HG03025 (cell line): Measurements from ENCODE around the gene PSME1.
"Not testable (repeated sequence)": the region's sequence is repeated elsewhere in the genome, so short reads cannot be mapped to it uniquely, and the experiment has no call there.

ENCODE experiments used
- ATAC-seq: cut with Tn5 transposase; IDR thresholded peaks from one replicate; pipeline ENCODE4 v1.9.1; 2021; ENCODE audit warnings: mild to moderate bottlenecking, moderate library complexity; ENCODE audit not compliant: unreplicated experiment, low FRiP score

The PSME1 gene

GRCh38 chr14:24102357-24103048 lies 33.5 kb upstream of the PSME1 start:
- ATAC-seq, result no peak

DNA sequence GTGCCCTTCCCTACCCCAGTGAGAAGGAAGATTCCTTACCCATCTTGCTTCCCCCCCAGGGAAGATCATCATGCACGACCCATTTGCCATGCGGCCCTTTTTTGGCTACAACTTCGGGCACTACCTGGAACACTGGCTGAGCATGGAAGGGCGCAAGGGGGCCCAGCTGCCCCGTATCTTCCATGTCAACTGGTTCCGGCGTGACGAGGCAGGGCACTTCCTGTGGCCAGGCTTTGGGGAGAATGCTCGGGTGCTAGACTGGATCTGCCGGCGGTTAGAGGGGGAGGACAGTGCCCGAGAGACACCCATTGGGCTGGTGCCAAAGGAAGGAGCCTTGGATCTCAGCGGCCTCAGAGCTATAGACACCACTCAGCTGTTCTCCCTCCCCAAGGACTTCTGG lies 32.5 kb upstream of the PSME1 start:
- ATAC-seq, result no peak

- not testable (repeated sequence) for ATAC-seq
Measured at GRCh38 chr14:24105609-24106239, 30.3 kb upstream of the PSME1 start.

DNA sequence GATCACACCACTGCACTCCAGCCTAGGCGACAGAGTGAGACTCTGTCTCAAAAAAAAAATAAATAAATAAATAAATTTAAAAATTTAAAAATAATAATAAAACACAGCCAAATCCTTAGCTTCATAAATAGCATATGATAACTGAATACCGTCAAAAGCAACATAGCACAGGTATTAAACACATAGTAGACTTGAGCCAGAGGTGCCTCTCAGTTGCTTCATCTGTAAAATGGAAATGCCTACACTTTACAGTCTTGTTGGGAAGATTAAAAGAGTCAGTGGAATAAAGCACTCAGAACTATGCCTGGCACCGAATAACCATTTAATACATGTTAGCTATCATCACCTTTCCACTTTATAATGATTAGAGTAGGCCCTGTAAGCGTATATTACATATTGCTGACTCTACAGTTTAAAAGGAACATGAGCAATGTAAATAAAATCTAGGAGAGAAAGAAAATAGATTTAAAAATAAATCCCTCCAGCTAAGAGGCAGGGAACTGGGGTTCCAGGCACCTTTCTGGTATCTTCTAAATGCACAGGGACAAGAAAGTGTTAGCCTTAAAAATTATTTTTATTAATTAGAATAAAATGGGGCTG lies 29.2 kb upstream of the PSME1 start:
- ATAC-seq, result no peak

GRCh38 chr14:24108336-24108874 lies 27.6 kb upstream of the PSME1 start:
- ATAC-seq, result no peak

- no peak for ATAC-seq
Measured at GRCh38 chr14:24110060-24110459, 25.9 kb upstream of the PSME1 start.

DNA sequence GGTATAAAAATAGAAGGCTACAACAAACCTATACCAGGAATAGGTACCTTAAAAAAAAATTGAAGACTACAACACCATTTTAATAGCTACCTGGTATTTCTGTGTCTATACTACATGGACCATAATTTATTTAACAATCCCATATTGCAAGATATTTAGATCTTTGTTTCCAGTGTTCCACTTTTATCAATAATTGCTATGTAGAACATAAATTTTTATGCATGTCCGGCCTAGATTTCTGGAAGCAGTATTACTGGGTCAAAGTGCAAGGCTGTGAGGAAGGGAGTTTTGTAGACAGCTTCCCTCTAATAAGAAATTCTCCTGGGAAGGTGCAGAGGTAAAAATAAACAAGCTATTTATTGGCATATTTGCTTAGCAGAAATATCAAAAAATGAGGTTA lies 25.5 kb upstream of the PSME1 start:
- no peak for ATAC-seq

GRCh38 chr14:24113379-24113800 lies 22.6 kb upstream of the PSME1 start:
- ATAC-seq, result no peak

- ATAC-seq, result peak; percentile 23
Measured at GRCh38 chr14:24113801-24114531, 22.0 kb upstream of the PSME1 start.

DNA sequence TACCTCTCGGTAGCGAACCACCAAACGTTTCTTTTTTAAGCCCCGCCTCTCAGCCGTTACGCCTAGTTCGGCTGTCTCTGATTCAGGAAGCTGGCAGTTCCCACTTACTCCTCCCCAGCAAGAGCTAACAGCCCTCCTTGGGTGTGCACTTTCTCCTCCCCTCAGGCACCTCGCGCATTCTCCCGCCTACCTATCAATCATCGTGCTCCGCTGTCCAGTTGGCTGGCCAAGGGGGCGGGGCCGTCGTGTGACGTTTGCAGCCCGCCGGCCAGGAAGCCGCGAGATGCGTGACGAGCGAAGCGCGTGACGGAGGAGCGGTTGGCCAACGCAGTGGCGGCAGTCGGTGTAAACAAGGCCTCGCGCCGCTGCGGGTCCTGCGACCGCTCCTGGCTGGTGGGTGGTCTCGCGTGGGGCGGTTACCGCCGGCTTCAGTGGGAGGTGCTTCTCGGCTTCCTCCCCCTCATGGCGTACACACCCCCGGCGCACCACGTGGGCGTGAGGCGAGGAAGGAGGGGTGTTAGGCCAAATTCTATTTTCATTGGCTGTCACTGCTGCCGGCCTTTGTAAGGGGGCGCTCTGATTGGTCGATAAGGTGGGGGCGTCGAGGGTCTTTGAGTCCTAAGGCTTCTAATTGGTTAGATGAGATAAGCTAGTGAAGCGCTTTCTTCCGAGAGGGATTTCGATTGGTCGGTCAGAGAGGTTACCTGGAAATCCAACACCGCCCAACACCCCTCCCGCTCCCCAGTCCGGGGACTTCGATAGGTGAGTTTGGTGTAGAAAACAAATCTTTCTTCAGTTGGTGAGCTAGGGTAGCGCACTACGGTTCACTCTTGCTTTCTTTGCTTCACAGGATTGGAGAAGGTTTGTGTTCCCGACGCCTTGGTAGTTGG lies 21.2 kb upstream of the PSME1 start, which contains the start of the genes DCAF11 and NRL:
Gene DCAF11 (plus strand): TSS at position 246 of the 890 bp plus-strand sequence. CDS start 818 bp downstream, outside the sequence.
Gene NRL (minus strand): TSS at position 418 of the 890 bp plus-strand sequence. CDS start 32,101 bp downstream, outside the sequence.
- peak; percentile 76 for ATAC-seq

DNA sequence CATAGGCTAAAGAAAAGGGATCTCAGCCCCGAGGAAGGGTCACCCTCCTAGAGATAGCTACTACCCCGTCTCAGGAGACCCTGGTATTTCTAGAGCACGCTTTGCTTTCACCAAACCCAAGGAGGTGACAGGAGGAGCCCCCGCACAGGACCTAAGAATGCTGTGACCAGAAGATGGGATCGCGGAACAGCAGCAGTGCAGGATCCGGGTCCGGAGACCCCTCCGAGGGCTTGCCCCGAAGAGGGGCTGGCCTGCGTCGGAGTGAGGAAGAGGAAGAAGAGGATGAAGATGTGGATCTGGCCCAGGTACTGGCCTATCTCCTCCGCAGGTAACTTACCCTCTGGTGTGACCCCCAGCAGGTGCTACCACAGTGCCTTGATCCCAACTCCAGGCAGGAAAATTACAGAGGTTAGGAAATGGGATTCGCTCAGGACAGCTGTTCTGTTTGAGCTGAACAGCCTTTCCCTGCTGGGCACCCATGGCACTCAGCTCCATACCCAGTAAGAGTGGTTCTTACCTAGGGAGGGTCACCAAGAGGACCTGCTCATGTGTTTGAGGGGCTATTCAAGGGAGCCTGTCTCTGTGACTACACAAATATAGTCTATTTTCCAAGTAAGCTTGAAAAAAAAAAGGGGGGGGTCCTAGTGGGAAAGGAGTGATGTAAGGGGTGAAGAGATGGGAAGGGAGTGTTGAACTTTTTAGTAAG lies 20.4 kb upstream of the PSME1 start:
- ATAC-seq, result no peak

DNA sequence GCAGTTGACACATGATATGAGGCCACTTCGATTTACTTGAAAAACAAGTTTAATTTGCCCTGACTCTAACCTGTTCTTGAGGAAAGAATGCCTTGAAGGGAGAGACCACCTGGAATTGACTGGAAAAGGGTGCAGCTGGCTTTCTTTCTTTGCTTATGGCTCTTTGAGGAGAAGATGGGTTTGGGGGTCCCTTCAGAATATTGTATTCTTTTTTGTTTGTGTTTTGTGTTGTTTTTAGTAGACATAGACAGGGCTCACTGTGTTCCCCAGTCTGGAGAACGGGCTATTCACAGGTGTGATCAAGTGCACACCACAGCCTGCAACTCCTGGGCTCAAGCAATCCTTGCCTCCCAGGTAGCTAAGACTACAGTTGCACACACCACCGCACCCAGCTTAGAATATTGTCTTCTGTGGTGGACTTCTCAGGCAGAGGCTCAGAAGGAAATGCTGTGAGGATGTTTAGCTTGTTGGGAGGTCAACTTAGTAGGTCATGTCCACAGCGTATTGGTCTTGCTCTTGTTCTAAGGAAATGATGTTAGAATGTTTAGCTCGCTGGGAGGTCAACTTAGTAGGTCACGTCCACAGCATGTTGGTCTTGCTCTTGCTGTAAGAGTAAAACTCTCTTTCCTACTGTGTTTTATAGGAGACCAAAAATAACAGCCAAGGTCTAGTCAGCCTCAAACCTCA lies 19.7 kb upstream of the PSME1 start:
- no peak for ATAC-seq

- no peak for ATAC-seq
Measured at GRCh38 chr14:24117179-24117578, 18.8 kb upstream of the PSME1 start.

- ATAC-seq, result no peak
Measured at GRCh38 chr14:24119691-24120090, 16.3 kb upstream of the PSME1 start.

- ATAC-seq, result no peak
Measured at GRCh38 chr14:24121210-24121609, 14.8 kb upstream of the PSME1 start.

GRCh38 chr14:24122416-24122815 lies 13.6 kb upstream of the PSME1 start:
- no peak for ATAC-seq

- ATAC-seq, result no peak
Measured at GRCh38 chr14:24122898-24123297, 13.1 kb upstream of the PSME1 start.
